Astrocyte of the cerebellum (primary cell): ENCODE measurements around the gene ARHGAP26.

Experiments
- DNase-seq: peaks from one replicate; pipeline ENCODE4 v3.0.0-alpha.2; 2011; ENCODE audit warnings: low read depth
- H3K4me3 ChIP-seq: 2 replicates; pipeline ENCODE4 v1.5.1; 2011; ENCODE audit warnings: mild to moderate bottlenecking, low read depth, low read length, moderate library complexity
- in situ Hi-C: cut with HindIII; loops from 2 replicates; pipeline ENCODE4 v1.10.0; 2017; ENCODE audit warnings: low sequenced_read_pairs
- TF ChIP-seq, protein P1 (sequence below): IDR thresholded peaks from 2 replicates; pipeline ENCODE4 v1.5.1; 2012; ENCODE audit warnings: low read length, low read depth, moderate library complexity, mild to moderate bottlenecking; ENCODE audit errors: missing control alignments

Gene ARHGAP26

DNA sequence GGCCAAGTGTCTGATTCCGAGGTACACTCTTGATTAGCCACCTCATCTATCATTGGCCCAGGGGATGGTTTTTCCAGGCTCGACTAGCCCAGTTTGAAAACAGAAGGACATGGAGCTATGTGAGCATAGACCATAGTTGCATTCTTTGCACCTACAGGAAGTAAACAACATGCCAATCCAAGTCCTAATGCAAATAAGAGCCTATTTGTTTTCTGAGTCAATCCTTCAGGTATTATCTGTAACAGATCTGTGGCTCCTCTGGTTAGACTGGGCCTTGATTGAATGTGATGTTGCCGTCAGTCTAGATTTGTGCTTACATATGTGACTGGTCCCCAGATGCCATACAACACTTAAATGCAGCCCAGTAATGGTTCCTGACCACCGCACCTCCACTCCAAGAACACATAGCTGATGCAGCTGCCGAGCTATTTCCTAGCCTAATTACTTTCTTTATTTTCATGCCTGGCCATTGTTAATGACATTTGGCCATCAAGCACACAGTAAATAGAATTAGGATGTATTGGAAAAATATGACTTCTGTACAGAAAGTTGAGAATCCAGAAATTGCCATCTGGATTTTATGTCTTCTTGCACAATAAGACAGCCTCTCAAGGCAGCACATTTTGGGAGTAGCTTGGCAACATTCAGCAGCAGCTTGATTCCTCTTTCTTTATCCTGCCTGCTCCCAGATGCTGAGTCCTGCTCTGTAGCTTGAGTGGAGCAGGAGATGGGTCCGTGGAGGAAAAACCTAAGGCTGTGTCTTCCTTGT is 29.5 kb upstream of the ARHGAP26 start:
- TF ChIP-seq, protein P1, sequence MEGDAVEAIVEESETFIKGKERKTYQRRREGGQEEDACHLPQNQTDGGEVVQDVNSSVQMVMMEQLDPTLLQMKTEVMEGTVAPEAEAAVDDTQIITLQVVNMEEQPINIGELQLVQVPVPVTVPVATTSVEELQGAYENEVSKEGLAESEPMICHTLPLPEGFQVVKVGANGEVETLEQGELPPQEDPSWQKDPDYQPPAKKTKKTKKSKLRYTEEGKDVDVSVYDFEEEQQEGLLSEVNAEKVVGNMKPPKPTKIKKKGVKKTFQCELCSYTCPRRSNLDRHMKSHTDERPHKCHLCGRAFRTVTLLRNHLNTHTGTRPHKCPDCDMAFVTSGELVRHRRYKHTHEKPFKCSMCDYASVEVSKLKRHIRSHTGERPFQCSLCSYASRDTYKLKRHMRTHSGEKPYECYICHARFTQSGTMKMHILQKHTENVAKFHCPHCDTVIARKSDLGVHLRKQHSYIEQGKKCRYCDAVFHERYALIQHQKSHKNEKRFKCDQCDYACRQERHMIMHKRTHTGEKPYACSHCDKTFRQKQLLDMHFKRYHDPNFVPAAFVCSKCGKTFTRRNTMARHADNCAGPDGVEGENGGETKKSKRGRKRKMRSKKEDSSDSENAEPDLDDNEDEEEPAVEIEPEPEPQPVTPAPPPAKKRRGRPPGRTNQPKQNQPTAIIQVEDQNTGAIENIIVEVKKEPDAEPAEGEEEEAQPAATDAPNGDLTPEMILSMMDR: no peak
- H3K4me3 ChIP-seq: no peak overlapping the region
- in situ Hi-C loops: no loop called here
- DNase-seq: no peak

- DNase-seq: peak; percentile 19
- TF ChIP-seq, protein P1: no peak
- no peak overlapping the region for H3K4me3 ChIP-seq
- in situ Hi-C loops: no loop called here
Measured at GRCh38 chr5:142743592-142744441, 26.4 kb upstream of the ARHGAP26 start.

GRCh38 chr5:142745268-142745667 is 24.9 kb upstream of the ARHGAP26 start:
- in situ Hi-C loops: no loop called here
- H3K4me3 ChIP-seq: no peak overlapping the region
- no peak for DNase-seq
- TF ChIP-seq, protein P1: no peak

GRCh38 chr5:142746532-142747433 is 23.4 kb upstream of the ARHGAP26 start:
- H3K4me3 ChIP-seq: no peak overlapping the region
- TF ChIP-seq, protein P1: no peak
- no peak for DNase-seq
- in situ Hi-C loops: no loop called here

GRCh38 chr5:142748132-142748531 is 22.0 kb upstream of the ARHGAP26 start:
- in situ Hi-C loops: no loop called here
- no peak overlapping the region for H3K4me3 ChIP-seq
- TF ChIP-seq, protein P1: no peak
- DNase-seq: no peak
